Astrocyte of the cerebellum (primary cell): ENCODE data around the gene GMDS.

Experiments
- DNase-seq: peaks from one replicate; pipeline ENCODE4 v3.0.0-alpha.2; 2011; ENCODE audit warnings: low read depth
- H3K4me3 ChIP-seq: 2 replicates; pipeline ENCODE4 v1.5.1; 2011; ENCODE audit warnings: mild to moderate bottlenecking, low read depth, low read length, moderate library complexity
- in situ Hi-C: cut with HindIII; loops from 2 replicates; pipeline ENCODE4 v1.10.0; 2017; ENCODE audit warnings: low sequenced_read_pairs
- TF ChIP-seq, protein P1 (sequence below): IDR thresholded peaks from 2 replicates; pipeline ENCODE4 v1.5.1; 2012; ENCODE audit warnings: low read length, low read depth, moderate library complexity, mild to moderate bottlenecking; ENCODE audit errors: missing control alignments

The GMDS gene

DNA sequence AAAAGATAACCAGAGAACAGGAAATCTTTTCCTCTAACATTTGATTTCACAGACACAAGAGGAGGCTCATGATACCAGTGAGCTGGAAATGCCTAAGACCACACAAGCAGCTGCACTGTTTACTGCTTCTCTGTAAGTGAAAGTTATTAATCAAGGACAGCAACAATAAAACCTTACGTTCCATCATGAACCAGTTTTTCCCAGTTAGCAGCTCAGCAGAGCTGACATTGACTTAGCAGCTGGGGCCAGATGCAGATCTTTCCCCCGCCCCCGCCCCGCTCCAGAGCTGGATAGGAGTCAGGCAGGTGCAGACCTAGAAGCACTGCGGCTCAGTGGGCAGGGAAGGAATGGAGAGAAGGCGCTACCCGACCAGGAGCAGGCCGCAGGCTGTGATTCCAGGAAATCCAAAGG is 275.2 kb downstream of the GMDS start:
- H3K4me3 ChIP-seq: no peak overlapping the region
- in situ Hi-C loops: no loop called here
- no peak for DNase-seq
- TF ChIP-seq, protein P1, sequence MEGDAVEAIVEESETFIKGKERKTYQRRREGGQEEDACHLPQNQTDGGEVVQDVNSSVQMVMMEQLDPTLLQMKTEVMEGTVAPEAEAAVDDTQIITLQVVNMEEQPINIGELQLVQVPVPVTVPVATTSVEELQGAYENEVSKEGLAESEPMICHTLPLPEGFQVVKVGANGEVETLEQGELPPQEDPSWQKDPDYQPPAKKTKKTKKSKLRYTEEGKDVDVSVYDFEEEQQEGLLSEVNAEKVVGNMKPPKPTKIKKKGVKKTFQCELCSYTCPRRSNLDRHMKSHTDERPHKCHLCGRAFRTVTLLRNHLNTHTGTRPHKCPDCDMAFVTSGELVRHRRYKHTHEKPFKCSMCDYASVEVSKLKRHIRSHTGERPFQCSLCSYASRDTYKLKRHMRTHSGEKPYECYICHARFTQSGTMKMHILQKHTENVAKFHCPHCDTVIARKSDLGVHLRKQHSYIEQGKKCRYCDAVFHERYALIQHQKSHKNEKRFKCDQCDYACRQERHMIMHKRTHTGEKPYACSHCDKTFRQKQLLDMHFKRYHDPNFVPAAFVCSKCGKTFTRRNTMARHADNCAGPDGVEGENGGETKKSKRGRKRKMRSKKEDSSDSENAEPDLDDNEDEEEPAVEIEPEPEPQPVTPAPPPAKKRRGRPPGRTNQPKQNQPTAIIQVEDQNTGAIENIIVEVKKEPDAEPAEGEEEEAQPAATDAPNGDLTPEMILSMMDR: no peak

DNA sequence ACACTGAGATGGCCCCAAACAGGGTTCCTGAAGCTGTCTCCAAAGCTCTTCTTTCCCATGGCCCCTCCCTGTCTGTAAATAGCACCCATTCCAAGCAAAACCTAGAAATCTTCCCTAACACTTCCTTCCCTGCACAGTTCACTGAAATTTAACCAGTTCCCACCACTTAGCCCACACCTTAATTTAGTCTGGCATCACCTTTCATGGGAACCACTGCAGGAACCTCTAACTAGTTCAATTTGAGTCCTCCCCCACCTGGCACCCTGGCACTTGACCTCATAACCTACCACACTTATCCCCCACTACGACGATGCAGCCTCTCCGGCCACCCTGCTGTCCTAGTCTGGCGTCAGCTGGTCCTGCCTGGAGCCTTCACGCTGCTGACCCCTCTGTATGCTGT is 278.7 kb downstream of the GMDS start:
- TF ChIP-seq, protein P1: no peak
- no peak for DNase-seq
- in situ Hi-C loops: no loop called here
- H3K4me3 ChIP-seq: no peak overlapping the region

DNA sequence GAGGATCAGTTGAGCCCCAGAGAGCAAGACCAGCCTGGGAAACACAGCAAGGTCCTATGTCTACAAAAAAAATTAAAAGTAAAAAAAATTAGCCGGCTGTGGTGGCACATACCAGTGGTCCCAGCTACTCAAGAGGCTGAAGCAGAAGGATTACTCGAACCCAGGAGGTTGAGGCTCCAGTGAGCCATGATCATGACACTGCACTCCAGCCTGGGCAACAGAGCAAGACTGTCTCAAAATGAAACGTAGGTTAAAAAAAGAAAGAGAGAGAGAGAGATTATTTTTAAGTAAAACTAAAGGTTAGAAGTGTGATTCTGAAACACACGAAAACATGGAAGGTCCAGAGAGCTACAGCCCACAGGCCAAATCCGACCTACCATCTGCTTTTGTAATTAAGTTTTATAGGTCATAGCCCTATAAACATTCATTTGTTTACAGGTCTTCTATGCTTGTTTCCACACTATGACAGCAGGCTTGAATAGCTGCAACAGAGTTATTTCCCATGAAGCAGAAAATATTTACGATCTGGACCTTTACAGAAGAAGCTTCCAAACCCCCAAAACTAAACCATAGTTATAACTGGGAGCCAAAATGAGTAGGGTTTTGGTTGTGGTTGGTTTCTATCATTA is 279.7 kb downstream of the GMDS start:
- TF ChIP-seq, protein P1: no peak
- no peak overlapping the region for H3K4me3 ChIP-seq
- no peak for DNase-seq
- in situ Hi-C loops: no loop called here

DNA sequence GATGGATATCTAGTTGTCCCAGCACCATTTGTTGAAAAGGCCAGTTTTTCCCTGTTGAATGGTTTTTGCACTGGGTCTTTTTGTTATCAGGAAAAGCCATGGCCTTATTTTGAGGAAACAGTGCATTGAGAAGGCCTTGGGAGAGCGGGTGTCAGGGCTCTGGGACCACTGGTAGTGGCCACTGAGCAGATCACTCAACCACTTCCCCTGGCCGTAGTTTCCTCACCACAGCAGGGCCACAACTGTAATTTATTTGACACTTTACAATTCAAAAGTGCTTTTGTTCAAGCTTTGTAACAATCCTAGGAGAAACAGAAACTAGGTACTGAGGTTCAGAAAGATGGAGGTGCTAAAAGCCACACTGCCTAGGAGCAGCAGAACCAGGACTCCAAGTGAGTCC is 281.8 kb downstream of the GMDS start:
- no peak overlapping the region for H3K4me3 ChIP-seq
- DNase-seq: no peak
- TF ChIP-seq, protein P1: no peak
- in situ Hi-C loops: no loop called here

DNA sequence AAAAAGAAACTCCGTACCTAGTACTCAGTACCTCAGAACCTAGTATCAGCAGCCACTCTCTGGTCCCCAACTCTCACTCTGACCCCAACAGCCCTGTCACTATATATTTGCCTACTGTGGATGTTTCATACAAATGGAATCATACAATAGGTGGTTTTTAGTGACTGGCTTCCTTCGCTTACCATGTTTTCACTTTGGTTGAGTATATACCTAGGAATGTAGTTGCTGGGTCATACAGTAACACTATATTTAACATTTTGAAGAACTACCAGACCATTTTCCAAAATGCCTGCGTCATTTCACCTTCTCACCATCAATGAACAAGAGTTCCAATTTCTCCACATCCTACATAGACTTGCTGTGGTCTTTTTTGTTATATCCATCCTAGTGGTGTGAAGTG is 283.2 kb downstream of the GMDS start:
- TF ChIP-seq, protein P1: no peak
- in situ Hi-C loops: no loop called here
- DNase-seq: no peak
- no peak overlapping the region for H3K4me3 ChIP-seq

DNA sequence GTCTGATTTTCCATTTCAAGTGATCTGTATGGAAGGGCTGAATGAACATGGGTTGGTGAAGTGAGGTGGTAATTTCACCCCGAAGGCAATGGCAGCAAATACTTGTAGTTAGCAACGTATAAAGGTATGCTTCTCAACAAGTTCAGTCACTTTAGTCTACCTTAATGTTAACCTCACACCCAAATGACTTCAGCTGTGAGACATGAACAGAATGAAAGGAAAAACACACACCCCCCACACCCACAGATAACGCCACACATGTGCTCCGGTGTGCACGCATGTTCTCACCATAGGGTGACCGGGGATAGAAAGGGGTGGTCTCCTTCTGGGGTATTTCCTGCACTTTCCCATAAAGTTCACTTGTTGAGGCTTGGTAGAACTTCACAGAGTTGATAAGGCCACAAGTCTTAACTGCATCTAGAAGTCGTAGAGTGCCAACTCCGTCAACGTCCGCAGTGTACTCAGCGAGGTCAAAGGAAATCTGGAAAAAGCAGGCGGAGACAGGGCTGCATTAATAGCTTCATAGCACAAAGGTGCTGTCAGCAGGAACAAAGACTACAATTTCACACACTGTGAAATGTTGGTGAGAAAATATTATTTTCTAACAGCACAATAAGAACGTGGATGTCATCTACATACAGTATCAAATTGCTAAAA is 284.8 kb downstream of the GMDS start:
- no peak overlapping the region for H3K4me3 ChIP-seq
- no peak for DNase-seq
- in situ Hi-C loops: no loop called here
- TF ChIP-seq, protein P1: no peak

DNA sequence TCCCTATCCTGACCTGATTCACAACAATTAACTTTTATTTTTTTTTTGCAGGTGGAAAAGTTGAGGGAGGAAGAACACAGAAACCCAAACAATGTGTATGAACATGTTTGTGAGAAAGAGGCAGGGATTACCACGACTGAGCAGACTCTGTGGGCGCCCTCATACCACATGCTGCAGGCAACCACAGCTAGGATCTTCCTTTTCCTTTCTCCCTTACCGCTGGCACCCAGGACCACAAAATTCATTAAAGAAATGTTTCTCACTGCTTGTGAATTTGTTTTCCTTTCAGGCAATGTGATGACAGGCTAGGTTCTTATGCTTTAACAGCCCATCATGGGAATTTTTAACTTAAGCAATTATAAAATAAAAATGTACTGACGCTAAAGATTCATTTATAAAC is 287.1 kb downstream of the GMDS start:
- DNase-seq: no peak
- H3K4me3 ChIP-seq: no peak overlapping the region
- in situ Hi-C loops: no loop called here
- TF ChIP-seq, protein P1: no peak
